ENCODE results near the gene GBA2.

DNA sequence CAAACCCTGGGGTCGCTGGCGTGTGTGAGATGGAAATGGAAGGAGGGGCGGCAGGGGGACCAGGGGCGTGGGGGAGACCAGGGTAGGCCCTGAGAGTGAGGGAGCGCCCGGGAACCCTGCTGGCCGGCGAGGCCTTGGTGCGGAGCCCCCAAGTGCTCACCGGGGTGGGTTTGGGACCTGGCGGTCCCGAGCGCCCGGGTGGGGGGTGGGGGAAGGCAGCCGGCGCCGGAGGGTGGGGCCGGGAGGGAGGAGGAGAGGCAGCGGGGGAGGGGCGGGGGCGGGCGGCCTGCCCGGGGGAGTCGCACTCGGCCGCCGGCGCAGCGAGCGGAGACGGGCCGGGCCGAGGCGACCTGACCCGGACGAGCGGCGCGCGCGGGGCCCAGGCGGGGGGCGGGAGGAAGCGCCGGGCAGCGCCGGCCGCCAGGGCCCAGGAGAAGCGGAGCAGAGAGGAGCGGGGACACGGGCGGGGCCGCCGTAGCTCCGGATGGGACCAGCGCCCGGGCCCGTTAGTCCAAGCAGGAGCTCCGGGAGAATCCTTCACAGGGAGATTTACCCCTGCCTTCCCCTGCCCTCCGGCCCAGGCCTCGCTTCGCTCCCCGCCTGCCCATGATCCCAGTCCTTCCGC is 42.4 kb upstream of the GBA2 start, which contains the start of gene NPR2:
- TF ChIP-seq, protein P1, sequence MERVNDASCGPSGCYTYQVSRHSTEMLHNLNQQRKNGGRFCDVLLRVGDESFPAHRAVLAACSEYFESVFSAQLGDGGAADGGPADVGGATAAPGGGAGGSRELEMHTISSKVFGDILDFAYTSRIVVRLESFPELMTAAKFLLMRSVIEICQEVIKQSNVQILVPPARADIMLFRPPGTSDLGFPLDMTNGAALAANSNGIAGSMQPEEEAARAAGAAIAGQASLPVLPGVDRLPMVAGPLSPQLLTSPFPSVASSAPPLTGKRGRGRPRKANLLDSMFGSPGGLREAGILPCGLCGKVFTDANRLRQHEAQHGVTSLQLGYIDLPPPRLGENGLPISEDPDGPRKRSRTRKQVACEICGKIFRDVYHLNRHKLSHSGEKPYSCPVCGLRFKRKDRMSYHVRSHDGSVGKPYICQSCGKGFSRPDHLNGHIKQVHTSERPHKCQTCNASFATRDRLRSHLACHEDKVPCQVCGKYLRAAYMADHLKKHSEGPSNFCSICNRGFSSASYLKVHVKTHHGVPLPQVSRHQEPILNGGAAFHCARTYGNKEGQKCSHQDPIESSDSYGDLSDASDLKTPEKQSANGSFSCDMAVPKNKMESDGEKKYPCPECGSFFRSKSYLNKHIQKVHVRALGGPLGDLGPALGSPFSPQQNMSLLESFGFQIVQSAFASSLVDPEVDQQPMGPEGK (CRISPR knock-in tag; IDR thresholded peaks at IDR 0.05; ENCODE audit: borderline replicate concordance): no peak
- TF ChIP-seq ZC3H10 (CRISPR knock-in tag; IDR thresholded peaks at IDR 0.05) (no peak), TOX (CRISPR knock-in tag; IDR thresholded peaks at IDR 0.05; ENCODE audit: borderline replicate concordance) (no peak), ARNTL (CRISPR knock-in tag; IDR thresholded peaks at IDR 0.05; ENCODE audit: borderline replicate concordance, low read depth) (no peak), ZFP30 (CRISPR knock-in tag; IDR thresholded peaks at IDR 0.05) (no peak), TCF4 (CRISPR knock-in tag; IDR thresholded peaks at IDR 0.05; ENCODE audit: borderline replicate concordance) (no peak), ZNF565 (CRISPR knock-in tag; conservative IDR thresholded peaks at IDR 0.05; ENCODE audit: low read depth) (no peak), OSR1 (CRISPR knock-in tag; IDR thresholded peaks at IDR 0.05) (no peak), GLIS3 (CRISPR knock-in tag; IDR thresholded peaks at IDR 0.05) (no peak), ESRRG (CRISPR knock-in tag; IDR thresholded peaks at IDR 0.05) (no peak), RARB (CRISPR knock-in tag; IDR thresholded peaks at IDR 0.05) (no peak), SNAI2 (CRISPR knock-in tag; IDR thresholded peaks at IDR 0.05) (no peak)
- TF ChIP-seq, protein P2, sequence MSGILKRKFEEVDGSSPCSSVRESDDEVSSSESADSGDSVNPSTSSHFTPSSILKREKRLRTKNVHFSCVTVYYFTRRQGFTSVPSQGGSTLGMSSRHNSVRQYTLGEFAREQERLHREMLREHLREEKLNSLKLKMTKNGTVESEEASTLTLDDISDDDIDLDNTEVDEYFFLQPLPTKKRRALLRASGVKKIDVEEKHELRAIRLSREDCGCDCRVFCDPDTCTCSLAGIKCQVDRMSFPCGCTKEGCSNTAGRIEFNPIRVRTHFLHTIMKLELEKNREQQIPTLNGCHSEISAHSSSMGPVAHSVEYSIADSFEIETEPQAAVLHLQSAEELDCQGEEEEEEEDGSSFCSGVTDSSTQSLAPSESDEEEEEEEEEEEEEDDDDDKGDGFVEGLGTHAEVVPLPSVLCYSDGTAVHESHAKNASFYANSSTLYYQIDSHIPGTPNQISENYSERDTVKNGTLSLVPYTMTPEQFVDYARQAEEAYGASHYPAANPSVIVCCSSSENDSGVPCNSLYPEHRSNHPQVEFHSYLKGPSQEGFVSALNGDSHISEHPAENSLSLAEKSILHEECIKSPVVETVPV (CRISPR knock-in tag; IDR thresholded peaks at IDR 0.05): no peak
- TF ChIP-seq, protein P3, sequence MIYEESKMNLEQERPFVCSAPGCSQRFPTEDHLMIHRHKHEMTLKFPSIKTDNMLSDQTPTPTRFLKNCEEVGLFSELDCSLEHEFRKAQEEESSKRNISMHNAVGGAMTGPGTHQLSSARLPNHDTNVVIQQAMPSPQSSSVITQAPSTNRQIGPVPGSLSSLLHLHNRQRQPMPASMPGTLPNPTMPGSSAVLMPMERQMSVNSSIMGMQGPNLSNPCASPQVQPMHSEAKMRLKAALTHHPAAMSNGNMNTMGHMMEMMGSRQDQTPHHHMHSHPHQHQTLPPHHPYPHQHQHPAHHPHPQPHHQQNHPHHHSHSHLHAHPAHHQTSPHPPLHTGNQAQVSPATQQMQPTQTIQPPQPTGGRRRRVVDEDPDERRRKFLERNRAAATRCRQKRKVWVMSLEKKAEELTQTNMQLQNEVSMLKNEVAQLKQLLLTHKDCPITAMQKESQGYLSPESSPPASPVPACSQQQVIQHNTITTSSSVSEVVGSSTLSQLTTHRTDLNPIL (CRISPR knock-in tag; IDR thresholded peaks at IDR 0.05; ENCODE audit: low read depth): no peak
